A673 (cell line): Measurements from ENCODE around the gene AP2M1.

Experiments used
- CTCF ChIP-seq: fragments of 300-800, 200-600 bp; sonication (generic); conservative IDR thresholded peaks from 2 replicates; pipeline ENCODE4 v1.5.1; 2017; ENCODE audit warnings: low read depth, mild to moderate bottlenecking, antibody characterized with exemption, low read length, moderate library complexity, mixed read lengths
- EZH2 ChIP-seq: fragments of 200-600 bp; sonication (generic); IDR thresholded peaks from 2 replicates; pipeline ENCODE4 v1.6.1; 2017; ENCODE audit warnings: borderline replicate concordance, low read depth, mild to moderate bottlenecking, mixed read lengths, antibody characterized with exemption, low read length; ENCODE audit not compliant: poor library complexity, severe bottlenecking

GRCh38 chr3:184229394-184230080 lies 54.9 kb downstream of the AP2M1 start, which contains the start of gene VWA5B2:
- no peak for TF ChIP-seq CTCF
- no peak for TF ChIP-seq EZH2
